ENCODE measurements around the gene LTBP2.

Gene LTBP2

DNA sequence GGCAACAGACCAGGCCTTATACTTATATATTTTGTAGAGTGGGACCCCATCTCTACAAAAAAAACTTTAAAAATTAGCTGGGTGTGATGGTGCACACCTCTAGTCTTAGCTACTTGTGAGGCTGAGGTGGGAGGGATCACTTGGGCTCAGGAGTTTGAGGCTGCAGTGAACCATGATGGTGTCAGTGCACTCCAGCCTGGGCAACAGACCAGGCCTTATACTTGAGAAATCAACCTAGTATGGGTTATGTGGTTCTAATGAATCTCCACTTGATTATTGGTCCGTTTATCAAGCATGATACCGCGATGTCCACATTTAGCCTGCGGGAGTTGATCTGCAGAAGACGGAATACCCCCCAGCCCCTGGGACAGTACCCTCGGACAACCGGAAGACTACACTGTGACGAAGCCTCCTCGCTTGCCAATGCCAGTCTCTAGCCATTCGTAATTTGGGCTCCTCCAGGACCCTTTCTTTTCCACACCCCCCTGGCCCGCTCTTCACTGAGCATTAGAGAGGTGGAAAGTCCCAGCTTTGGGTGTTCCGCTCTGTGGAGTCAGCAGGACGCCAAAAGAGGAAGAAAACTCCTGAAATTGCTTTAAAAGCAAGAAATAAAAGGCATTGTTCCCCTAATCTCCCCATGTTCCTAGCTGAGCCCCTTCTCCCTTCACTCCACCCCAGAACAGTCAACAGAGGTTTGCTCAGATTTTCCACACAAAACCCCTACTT is 19.4 kb downstream of the LTBP2 start:
- Histone ChIP-seq H2AFZ (ENCODE audit: insufficient read depth, low read length, poor library complexity) (no peak overlapping the region), H3K36me3 (ENCODE audit: control insufficient read depth in 1 of 2, insufficient read depth in 2 of 2, low read length in 2 of 2) (no peaks in the 10 kb centered on the region), H3K18ac (ENCODE audit: low read length) (no peak overlapping the region), H4K91ac (ENCODE audit: low read depth, low read length) (no peak overlapping the region), H3K9ac (ENCODE audit: low read length) (no peak overlapping the region), H3K14ac (ENCODE audit: low read length) (no peak overlapping the region), H3K4me2 (ENCODE audit: low read length) (no peak overlapping the region), H3K9me3 (ENCODE audit: insufficient read depth, low read depth, low read length) (no peaks in the 10 kb centered on the region), H3K27me3 (ENCODE audit: insufficient read depth, low read length) (no peaks in the 10 kb centered on the region), H2BK120ac (ENCODE audit: insufficient read depth, low read length, poor library complexity) (no peak overlapping the region), H3K27ac (ENCODE audit: low read depth, low read length) (no peak overlapping the region), H3K79me2 (ENCODE audit: control insufficient read depth, insufficient read depth, low read length, poor library complexity) (no peaks in the 10 kb centered on the region), H2BK12ac (ENCODE audit: low read length) (no peak overlapping the region), H3K23ac (ENCODE audit: low read length) (no peak overlapping the region), H3K4me1 (ENCODE audit: control insufficient read depth in 1 of 2, insufficient read depth in 2 of 2, low read length in 2 of 2) (peaks cover 11 to 19% of the 10 kb centered on the region in 2 experiments), H4K12ac (ENCODE audit: low read depth, low read length) (no peak overlapping the region), H2BK5ac (ENCODE audit: low read depth, low read length, poor library complexity) (no peak overlapping the region), H3K79me1 (ENCODE audit: low read length) (no peaks in the 10 kb centered on the region), H3K4me3 (ENCODE audit: low read depth, low read length) (no peak overlapping the region), H2AK5ac (ENCODE audit: low read length) (no peak overlapping the region), H4K8ac (ENCODE audit: low read depth, low read length) (no peak overlapping the region), H3K4ac (ENCODE audit: low read depth, low read length) (no peak overlapping the region)
- DNase-seq, result peak in 1 of 2 donors; percentile 25
- no CpG with 5 or more reads among the region's 13 CpGs for WGBS (ENCODE audit: extremely low coverage, insufficient coverage, insufficient read length)

DNA sequence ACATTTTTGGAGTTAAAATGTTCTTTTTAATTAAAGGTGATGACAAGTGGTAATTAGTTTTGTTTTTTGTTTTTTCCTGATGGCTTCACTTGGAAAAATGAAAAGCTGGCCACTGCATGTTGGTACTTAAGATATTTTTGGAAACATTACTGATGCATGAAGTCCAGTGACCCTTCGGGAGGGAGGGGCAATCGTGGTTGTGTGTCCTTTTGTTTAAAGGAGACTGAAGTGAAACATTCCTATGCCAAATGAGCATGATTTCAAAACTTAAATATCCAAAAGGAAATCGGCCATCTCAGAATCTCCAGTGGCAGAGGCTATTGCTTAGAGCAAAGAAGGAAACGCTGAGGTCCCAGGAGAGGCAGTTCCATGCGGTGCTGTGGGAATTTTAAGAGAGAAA is 20.1 kb downstream of the LTBP2 start:
- no peak overlapping the region for H4K12ac ChIP-seq (ENCODE audit: low read depth, low read length)
- no peaks in the 10 kb centered on the region for H3K79me1 ChIP-seq (ENCODE audit: low read length)
- H3K9me3 ChIP-seq (ENCODE audit: insufficient read depth, low read depth, low read length), result no peaks in the 10 kb centered on the region
- no peak overlapping the region for H3K4me3 ChIP-seq (ENCODE audit: low read depth, low read length)
- H3K23ac ChIP-seq (ENCODE audit: low read length), result no peak overlapping the region
- no peak overlapping the region for H3K9ac ChIP-seq (ENCODE audit: low read length)
- no CpG with 5 or more reads among the region's 5 CpGs for WGBS (ENCODE audit: extremely low coverage, insufficient coverage, insufficient read length)
- H3K27ac ChIP-seq (ENCODE audit: low read depth, low read length), result no peak overlapping the region
- H3K4ac ChIP-seq (ENCODE audit: low read depth, low read length), result no peak overlapping the region
- no peak overlapping the region for H3K18ac ChIP-seq (ENCODE audit: low read length)
- H4K91ac ChIP-seq (ENCODE audit: low read depth, low read length), result no peak overlapping the region
- no peak for DNase-seq
- no peak overlapping the region for H2BK12ac ChIP-seq (ENCODE audit: low read length)
- no peak overlapping the region for H3K4me2 ChIP-seq (ENCODE audit: low read length)
- H2AK5ac ChIP-seq (ENCODE audit: low read length), result no peak overlapping the region
- H3K14ac ChIP-seq (ENCODE audit: low read length), result no peak overlapping the region
- no peaks in the 10 kb centered on the region for H3K27me3 ChIP-seq (ENCODE audit: insufficient read depth, low read length)
- no peaks in the 10 kb centered on the region for H3K79me2 ChIP-seq (ENCODE audit: control insufficient read depth, insufficient read depth, low read length, poor library complexity)
- H2BK5ac ChIP-seq (ENCODE audit: low read depth, low read length, poor library complexity), result no peak overlapping the region
- no peak overlapping the region for H4K8ac ChIP-seq (ENCODE audit: low read depth, low read length)
- H3K36me3 ChIP-seq (ENCODE audit: control insufficient read depth in 1 of 2, insufficient read depth in 2 of 2, low read length in 2 of 2), result no peaks in the 10 kb centered on the region
- H2BK120ac ChIP-seq (ENCODE audit: insufficient read depth, low read length, poor library complexity), result no peak overlapping the region
- H2AFZ ChIP-seq (ENCODE audit: insufficient read depth, low read length, poor library complexity), result no peak overlapping the region
- H3K4me1 ChIP-seq (ENCODE audit: control insufficient read depth in 1 of 2, insufficient read depth in 2 of 2, low read length in 2 of 2), result peaks cover 14 to 25% of the 10 kb centered on the region in 2 experiments

DNA sequence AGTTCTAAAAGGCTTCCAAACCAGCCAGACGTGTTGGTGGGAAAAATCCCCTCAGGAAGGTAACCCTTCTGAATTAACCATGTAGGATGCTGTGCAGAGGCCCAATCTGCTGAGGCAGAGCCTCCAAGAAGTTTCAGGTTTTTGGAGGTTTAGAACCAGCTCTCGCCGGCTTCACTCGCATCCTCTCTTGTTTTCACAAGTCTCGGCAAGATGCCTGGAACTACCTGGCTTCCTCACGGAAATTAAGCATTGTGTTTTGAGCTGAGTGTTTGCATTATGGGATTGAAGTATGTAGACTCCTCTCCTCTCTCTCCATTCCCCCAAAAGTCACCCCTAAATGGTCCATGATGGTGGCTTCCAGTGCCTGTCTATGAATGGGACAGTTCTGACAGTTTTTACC is 20.6 kb downstream of the LTBP2 start:
- Histone ChIP-seq H3K79me2 (ENCODE audit: control insufficient read depth, insufficient read depth, low read length, poor library complexity) (no peaks in the 10 kb centered on the region), H3K4me1 (ENCODE audit: control insufficient read depth in 1 of 2, insufficient read depth in 2 of 2, low read length in 2 of 2) (peaks cover 16 to 26% of the 10 kb centered on the region in 2 experiments), H3K4me3 (ENCODE audit: low read depth, low read length) (no peak overlapping the region), H3K23ac (ENCODE audit: low read length) (no peak overlapping the region), H4K91ac (ENCODE audit: low read depth, low read length) (no peak overlapping the region), H3K14ac (ENCODE audit: low read length) (no peak overlapping the region), H2AFZ (ENCODE audit: insufficient read depth, low read length, poor library complexity) (no peak overlapping the region), H4K12ac (ENCODE audit: low read depth, low read length) (no peak overlapping the region), H3K9ac (ENCODE audit: low read length) (no peak overlapping the region), H2BK5ac (ENCODE audit: low read depth, low read length, poor library complexity) (no peak overlapping the region), H2BK120ac (ENCODE audit: insufficient read depth, low read length, poor library complexity) (no peak overlapping the region), H2BK12ac (ENCODE audit: low read length) (no peak overlapping the region), H3K9me3 (ENCODE audit: insufficient read depth, low read depth, low read length) (no peaks in the 10 kb centered on the region), H3K36me3 (ENCODE audit: control insufficient read depth in 1 of 2, insufficient read depth in 2 of 2, low read length in 2 of 2) (no peaks in the 10 kb centered on the region), H3K4ac (ENCODE audit: low read depth, low read length) (no peak overlapping the region), H3K4me2 (ENCODE audit: low read length) (no peak overlapping the region), H4K8ac (ENCODE audit: low read depth, low read length) (no peak overlapping the region), H3K79me1 (ENCODE audit: low read length) (no peaks in the 10 kb centered on the region), H3K18ac (ENCODE audit: low read length) (no peak overlapping the region), H3K27ac (ENCODE audit: low read depth, low read length) (no peak overlapping the region), H3K27me3 (ENCODE audit: insufficient read depth, low read length) (no peaks in the 10 kb centered on the region), H2AK5ac (ENCODE audit: low read length) (no peak overlapping the region)
- no CpG with 5 or more reads among the region's 6 CpGs for WGBS (ENCODE audit: extremely low coverage, insufficient coverage, insufficient read length)
- DNase-seq, result no peak

DNA sequence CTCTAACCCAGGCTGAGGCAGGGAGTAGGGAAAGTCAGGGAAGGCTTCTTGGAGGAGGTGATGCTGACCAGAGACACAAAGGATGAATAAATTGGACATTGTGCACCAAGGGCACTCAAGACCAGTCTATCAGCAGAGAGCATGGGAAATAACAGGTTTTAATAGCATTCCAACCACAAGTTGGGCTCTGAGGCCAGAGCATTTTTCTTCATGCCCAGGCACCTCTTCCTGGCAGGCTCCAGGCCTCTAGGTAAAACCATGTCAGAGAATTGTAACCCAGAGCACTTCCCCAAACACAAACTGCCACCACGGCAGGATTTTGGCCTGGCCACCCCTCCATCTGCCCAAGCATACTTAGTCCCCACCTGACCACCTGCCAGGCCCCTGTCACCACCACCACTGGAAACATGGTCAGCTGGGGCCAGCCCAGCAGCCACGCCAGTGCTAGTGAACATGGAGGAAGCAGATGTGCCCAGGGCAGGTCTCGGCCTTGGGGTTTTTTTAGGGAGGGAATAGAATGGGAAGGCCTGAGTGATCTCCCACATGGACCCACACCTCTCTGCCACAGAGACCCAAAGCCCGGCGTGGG is 22.7 kb downstream of the LTBP2 start:
- Histone ChIP-seq H3K23ac (ENCODE audit: low read length) (no peak overlapping the region), H2BK12ac (ENCODE audit: low read length) (no peak overlapping the region), H3K4me3 (ENCODE audit: low read depth, low read length) (no peak overlapping the region), H3K4me1 (ENCODE audit: control insufficient read depth in 1 of 2, insufficient read depth in 2 of 2, low read length in 2 of 2) (peaks cover 12 to 19% of the 10 kb centered on the region in 2 experiments), H2AFZ (ENCODE audit: insufficient read depth, low read length, poor library complexity) (no peak overlapping the region), H3K79me1 (ENCODE audit: low read length) (no peaks in the 10 kb centered on the region), H3K27me3 (ENCODE audit: insufficient read depth, low read length) (no peaks in the 10 kb centered on the region), H3K27ac (ENCODE audit: low read depth, low read length) (no peak overlapping the region), H2BK120ac (ENCODE audit: insufficient read depth, low read length, poor library complexity) (no peak overlapping the region), H3K79me2 (ENCODE audit: control insufficient read depth, insufficient read depth, low read length, poor library complexity) (no peaks in the 10 kb centered on the region), H3K4me2 (ENCODE audit: low read length) (no peak overlapping the region), H4K8ac (ENCODE audit: low read depth, low read length) (no peak overlapping the region), H3K18ac (ENCODE audit: low read length) (no peak overlapping the region), H3K14ac (ENCODE audit: low read length) (no peak overlapping the region), H3K9me3 (ENCODE audit: insufficient read depth, low read depth, low read length) (no peaks in the 10 kb centered on the region), H3K4ac (ENCODE audit: low read depth, low read length) (no peak overlapping the region), H3K36me3 (ENCODE audit: control insufficient read depth in 1 of 2, insufficient read depth in 2 of 2, low read length in 2 of 2) (no peaks in the 10 kb centered on the region), H2AK5ac (ENCODE audit: low read length) (no peak overlapping the region), H4K91ac (ENCODE audit: low read depth, low read length) (no peak overlapping the region), H2BK5ac (ENCODE audit: low read depth, low read length, poor library complexity) (no peak overlapping the region), H4K12ac (ENCODE audit: low read depth, low read length) (no peak overlapping the region), H3K9ac (ENCODE audit: low read length) (no peak overlapping the region)
- WGBS (ENCODE audit: extremely low coverage, insufficient coverage, insufficient read length), result no CpG with 5 or more reads among the region's 5 CpGs
- DNase-seq, result no peak

Measured in trophoblast cell (in vitro differentiated cells and primary cell).